PFSK-1 (cell line): Measurements from ENCODE around the gene GPR55.

Source experiments
- FOXP2 ChIP-seq: optimal IDR thresholded peaks from 2 replicates; pipeline ENCODE3; 2011; ENCODE audit warnings: borderline replicate concordance, control low read depth, inconsistent platforms; ENCODE audit not compliant: insufficient read depth; ENCODE audit errors: extremely low read length, extremely low read depth
- POLR2AphosphoS5 ChIP-seq: IDR thresholded peaks from 2 replicates; pipeline ENCODE4 v1.6.1; 2012; ENCODE audit warnings: low read depth, mild to moderate bottlenecking, control low read depth, low read length, moderate library complexity
- REST ChIP-seq, 2 experiments: IDR thresholded peaks; 2 replicates each; pipeline versions ENCODE4 v1.6.1 to v1.8.0; 2011 to 2012; ENCODE audit warnings: low read depth in 2 of 2, low read length in 2 of 2, control low read depth in 1 of 2, inconsistent platforms in 1 of 2, mild to moderate bottlenecking in 1 of 2, moderate library complexity in 1 of 2; ENCODE audit not compliant: insufficient read depth in 1 of 2
- TAF1 ChIP-seq: IDR thresholded peaks from 2 replicates; pipeline ENCODE4 v1.6.1; 2012; ENCODE audit warnings: low read length, control low read depth, borderline replicate concordance; ENCODE audit not compliant: insufficient read depth

GRCh38 chr2:230913406-230914143, 11.5 kb downstream of the GPR55 start:
- TF ChIP-seq POLR2AphosphoS5, result no peak
- TF ChIP-seq REST (IDR thresholded peaks at IDR 0.05; ENCODE audit: insufficient read depth in 1 of 2, low read depth in 2 of 2, low read length in 2 of 2), result no peak
- no peak for TF ChIP-seq FOXP2
- TF ChIP-seq TAF1, result no peak
